Suprapubic skin (tissue), 4 donors: ENCODE data around the gene GALNT9. TPM values are rescaled to one million over a fixed set of nuclear protein-coding genes. Genes with fewer than 3 reads are reported as not detected.

Source experiments
- DNase-seq, 2 donors: peaks; one replicate each; pipeline ENCODE4 v3.0.0-alpha.2; 2019; ENCODE audit warnings: low spot score in 2 of 2
- H3K27ac ChIP-seq: fragments of 200-600 bp; sonication (generic); one replicate; pipeline ENCODE4 v1.5.1; 2019
- H3K27me3 ChIP-seq: fragments of 200-600 bp; sonication (generic); one replicate; pipeline ENCODE4 v1.5.1; 2019
- H3K36me3 ChIP-seq: fragments of 200-600 bp; sonication (generic); one replicate; pipeline ENCODE4 v1.5.1; 2019
- H3K4me1 ChIP-seq: fragments of 200-600 bp; sonication (generic); one replicate; pipeline ENCODE4 v1.5.1; 2019
- H3K4me3 ChIP-seq: fragments of 200-600 bp; sonication (generic); one replicate; pipeline ENCODE4 v1.5.1; 2019; ENCODE audit warnings: mild to moderate bottlenecking
- H3K9me3 ChIP-seq: fragments of 200-600 bp; sonication (generic); one replicate; pipeline ENCODE4 v1.5.1; 2019
- CTCF ChIP-seq, 2 donors: fragments of 200-600 bp in 1 of 2; fragments of 450-650 bp in 1 of 2; sonication (generic) in 1 of 2; IDR thresholded peaks; one replicate each; pipeline ENCODE4 v1.5.1; 2016 to 2019; ENCODE audit warnings: antibody characterized with exemption in 2 of 2, mild to moderate bottlenecking in 1 of 2, moderate library complexity in 1 of 2
- EP300 ChIP-seq: sonication (generic); formaldehyde crosslinking; IDR thresholded peaks from one replicate; pipeline ENCODE4 v1.6.1; 2017; ENCODE audit warnings: antibody characterized with exemption
- POLR2A ChIP-seq, 2 donors: fragments of 450-650 bp; IDR thresholded peaks; one replicate each; pipeline ENCODE4 v1.6.1; 2017; ENCODE audit warnings: antibody characterized with exemption in 2 of 2, mild to moderate bottlenecking in 2 of 2, moderate library complexity in 2 of 2
- POLR2AphosphoS5 ChIP-seq, 3 donors: sonication (generic); formaldehyde crosslinking; IDR thresholded peaks; one replicate each; pipeline ENCODE4 v1.6.1; 2017; ENCODE audit warnings: antibody characterized with exemption in 3 of 3
- WGBS: methylation state at CpG from one replicate; pipeline ENCODE4 v1.1.5; 2018; 5-methylcytosine and 5-hydroxymethylcytosine counted together
- total RNA-seq, 4 donors: library from RNA; depleted of rRNA; stranded (reverse); fragments of >200 nt; gene quantifications; one replicate each; pipeline ENCODE4 v1.1.0, GENCODE V29; 2016

Gene GALNT9
- total RNA-seq, 4 donors from 2014 or later = not detected

- no peak for DNase-seq
- no peaks in the 10 kb centered on the region for H3K36me3 ChIP-seq
- H3K27me3 ChIP-seq = peaks cover 11% of the 10 kb centered on the region
- no peaks in the 10 kb centered on the region for H3K9me3 ChIP-seq
- no peak overlapping the region for H3K27ac ChIP-seq
- TF ChIP-seq POLR2A (IDR thresholded peaks at IDR 0.05) = no peak
- TF ChIP-seq EP300 = no peak
- no peak for TF ChIP-seq CTCF (IDR thresholded peaks at IDR 0.05)
- TF ChIP-seq POLR2AphosphoS5 (IDR thresholded peaks at IDR 0.05) = no peak
- no peaks in the 10 kb centered on the region for H3K4me1 ChIP-seq
- no peak overlapping the region for H3K4me3 ChIP-seq
Measured at GRCh38 chr12:132239392-132239791, 90.0 kb downstream of the GALNT9 start.

- H3K27ac ChIP-seq = no peak overlapping the region
- H3K9me3 ChIP-seq = no peaks in the 10 kb centered on the region
- DNase-seq = no peak
- H3K4me3 ChIP-seq = no peak overlapping the region
- no peaks in the 10 kb centered on the region for H3K4me1 ChIP-seq
- no peak for TF ChIP-seq EP300
- no peak for TF ChIP-seq POLR2A (IDR thresholded peaks at IDR 0.05)
- no peak for TF ChIP-seq POLR2AphosphoS5 (IDR thresholded peaks at IDR 0.05)
- no peaks in the 10 kb centered on the region for H3K36me3 ChIP-seq
- WGBS = 80% methylated on average over 5 of the region's 5 CpGs
- H3K27me3 ChIP-seq = peaks cover 11% of the 10 kb centered on the region
Measured at GRCh38 chr12:132238884-132239283, 90.5 kb downstream of the GALNT9 start.

- Histone ChIP-seq H3K27ac (no peak overlapping the region), H3K27me3 (peaks cover 11% of the 10 kb centered on the region), H3K4me1 (no peaks in the 10 kb centered on the region), H3K36me3 (no peaks in the 10 kb centered on the region), H3K4me3 (no peak overlapping the region), H3K9me3 (no peaks in the 10 kb centered on the region)
- TF ChIP-seq CTCF (IDR thresholded peaks at IDR 0.05) (no peak), POLR2A (IDR thresholded peaks at IDR 0.05) (no peak), POLR2AphosphoS5 (IDR thresholded peaks at IDR 0.05) (no peak), EP300 (no peak)
- no peak for DNase-seq
- 64% methylated on average over 5 of the region's 9 CpGs for WGBS
Measured at GRCh38 chr12:132238488-132238854, 90.9 kb downstream of the GALNT9 start.

- no peaks in the 10 kb centered on the region for H3K36me3 ChIP-seq
Measured at GRCh38 chr12:132237772-132238487, 91.5 kb downstream of the GALNT9 start.

GRCh38 chr12:132236930-132237771 is 92.2 kb downstream of the GALNT9 start:
- peaks cover 11% of the 10 kb centered on the region for H3K27me3 ChIP-seq
- H3K4me3 ChIP-seq = no peak overlapping the region
- WGBS = 75% methylated on average over 12 of the region's 14 CpGs

More at GRCh38 chr12:132237772-132238487, 91.5 kb downstream of the GALNT9 start:
- Histone ChIP-seq H3K4me3 (no peak overlapping the region), H3K4me1 (no peaks in the 10 kb centered on the region), H3K27me3 (peaks cover 11% of the 10 kb centered on the region), H3K27ac (no peak overlapping the region), H3K9me3 (no peaks in the 10 kb centered on the region)
- no peak for DNase-seq
- TF ChIP-seq POLR2A (IDR thresholded peaks at IDR 0.05) (no peak), CTCF (IDR thresholded peaks at IDR 0.05) (no peak), POLR2AphosphoS5 (IDR thresholded peaks at IDR 0.05) (no peak), EP300 (no peak)
- 75% methylated on average over 28 of the region's 33 CpGs for WGBS

More at GRCh38 chr12:132236930-132237771, 92.2 kb downstream of the GALNT9 start:
- Histone ChIP-seq H3K36me3 (no peaks in the 10 kb centered on the region), H3K4me1 (no peaks in the 10 kb centered on the region), H3K9me3 (no peaks in the 10 kb centered on the region), H3K27ac (no peak overlapping the region)
- DNase-seq = no peak
- no peak for TF ChIP-seq CTCF (IDR thresholded peaks at IDR 0.05)
- TF ChIP-seq POLR2AphosphoS5 (IDR thresholded peaks at IDR 0.05) = no peak
- no peak for TF ChIP-seq POLR2A (IDR thresholded peaks at IDR 0.05)
- no peak for TF ChIP-seq EP300
